ENCODE data around the gene DOCK9. TPM values are rescaled to one million over a fixed set of nuclear protein-coding genes. Genes with fewer than 3 reads are reported as not detected.

The DOCK9 gene
- total RNA-seq, 4 donors from 2014 or later = 94.7 to 240 (median 150) TPM

DNA sequence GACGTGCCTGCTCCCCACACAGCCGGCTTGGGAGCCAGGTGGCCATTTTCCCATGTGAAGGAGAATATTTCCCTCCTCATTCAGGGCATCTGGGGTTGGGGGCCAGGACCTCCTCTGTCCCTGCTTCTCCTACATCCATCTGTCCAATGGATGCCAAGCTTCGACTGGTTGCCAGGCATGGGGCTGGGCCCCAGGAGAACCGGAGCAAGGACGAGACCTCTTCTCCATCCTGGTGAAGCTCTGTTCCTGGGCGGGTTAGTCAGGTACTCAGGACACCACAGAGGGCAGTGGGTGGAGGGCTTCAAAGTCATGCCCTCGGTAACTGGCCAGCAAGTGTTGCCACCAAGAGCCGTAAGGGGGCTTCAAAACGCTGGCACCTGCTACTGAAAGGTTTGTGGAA is 203.1 kb downstream of the DOCK9 start:
- Histone ChIP-seq H3K36me3 (no peaks in the 10 kb centered on the region), H3K27ac (no peak overlapping the region), H3K9me3 (no peaks in the 10 kb centered on the region), H3K27me3 (peaks cover 0 to 6% (median 0%) of the 10 kb centered on the region in 4 donors), H3K4me3 (no peak overlapping the region), H3K4me1 (no peaks in the 10 kb centered on the region)
- intact Hi-C loops (cut with DNase I) = no loop called here
- WGBS, 2 donors = 93 to 100% methylated on average over 2 to 9 of the region's 9 CpGs
- DNase-seq = no peak
- no peak for TF ChIP-seq POLR2A (IDR thresholded peaks at IDR 0.05)
- TF ChIP-seq, protein P1, sequence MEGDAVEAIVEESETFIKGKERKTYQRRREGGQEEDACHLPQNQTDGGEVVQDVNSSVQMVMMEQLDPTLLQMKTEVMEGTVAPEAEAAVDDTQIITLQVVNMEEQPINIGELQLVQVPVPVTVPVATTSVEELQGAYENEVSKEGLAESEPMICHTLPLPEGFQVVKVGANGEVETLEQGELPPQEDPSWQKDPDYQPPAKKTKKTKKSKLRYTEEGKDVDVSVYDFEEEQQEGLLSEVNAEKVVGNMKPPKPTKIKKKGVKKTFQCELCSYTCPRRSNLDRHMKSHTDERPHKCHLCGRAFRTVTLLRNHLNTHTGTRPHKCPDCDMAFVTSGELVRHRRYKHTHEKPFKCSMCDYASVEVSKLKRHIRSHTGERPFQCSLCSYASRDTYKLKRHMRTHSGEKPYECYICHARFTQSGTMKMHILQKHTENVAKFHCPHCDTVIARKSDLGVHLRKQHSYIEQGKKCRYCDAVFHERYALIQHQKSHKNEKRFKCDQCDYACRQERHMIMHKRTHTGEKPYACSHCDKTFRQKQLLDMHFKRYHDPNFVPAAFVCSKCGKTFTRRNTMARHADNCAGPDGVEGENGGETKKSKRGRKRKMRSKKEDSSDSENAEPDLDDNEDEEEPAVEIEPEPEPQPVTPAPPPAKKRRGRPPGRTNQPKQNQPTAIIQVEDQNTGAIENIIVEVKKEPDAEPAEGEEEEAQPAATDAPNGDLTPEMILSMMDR (IDR thresholded peaks at IDR 0.05) = no peak

DNA sequence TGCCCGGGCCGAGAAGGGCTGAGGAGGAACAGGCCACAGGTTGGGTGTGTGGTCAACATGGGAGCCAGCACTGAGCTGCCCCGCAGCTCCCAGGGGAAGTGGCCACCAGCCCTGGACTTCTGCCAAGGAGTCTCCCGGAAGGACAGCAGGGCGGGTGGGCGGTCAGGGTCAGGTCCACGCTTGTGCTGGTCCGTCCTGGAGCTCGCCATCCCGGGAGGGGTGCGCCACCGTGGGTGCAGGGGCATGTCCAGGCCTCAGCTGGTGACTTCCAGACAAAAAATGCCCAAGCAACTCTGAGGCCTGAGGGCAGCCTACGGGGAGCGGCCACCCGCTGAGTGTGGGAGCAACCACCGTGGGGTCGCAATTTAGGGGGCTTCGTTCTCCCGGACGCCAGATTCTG is 203.9 kb downstream of the DOCK9 start:
- 84 to 91% methylated on average over 8 to 11 of the region's 20 CpGs for WGBS, 2 donors
- TF ChIP-seq POLR2A (IDR thresholded peaks at IDR 0.05) = no peak
- TF ChIP-seq, protein P1 (IDR thresholded peaks at IDR 0.05) = no peak
- Histone ChIP-seq H3K4me1 (no peaks in the 10 kb centered on the region), H3K9me3 (no peaks in the 10 kb centered on the region), H3K27me3 (peaks cover 0 to under 1% (median 0%) of the 10 kb centered on the region in 4 donors), H3K4me3 (no peak overlapping the region), H3K36me3 (no peaks in the 10 kb centered on the region), H3K27ac (no peak overlapping the region)
- intact Hi-C loops (cut with DNase I) = no loop called here
- no peak for DNase-seq

DNA sequence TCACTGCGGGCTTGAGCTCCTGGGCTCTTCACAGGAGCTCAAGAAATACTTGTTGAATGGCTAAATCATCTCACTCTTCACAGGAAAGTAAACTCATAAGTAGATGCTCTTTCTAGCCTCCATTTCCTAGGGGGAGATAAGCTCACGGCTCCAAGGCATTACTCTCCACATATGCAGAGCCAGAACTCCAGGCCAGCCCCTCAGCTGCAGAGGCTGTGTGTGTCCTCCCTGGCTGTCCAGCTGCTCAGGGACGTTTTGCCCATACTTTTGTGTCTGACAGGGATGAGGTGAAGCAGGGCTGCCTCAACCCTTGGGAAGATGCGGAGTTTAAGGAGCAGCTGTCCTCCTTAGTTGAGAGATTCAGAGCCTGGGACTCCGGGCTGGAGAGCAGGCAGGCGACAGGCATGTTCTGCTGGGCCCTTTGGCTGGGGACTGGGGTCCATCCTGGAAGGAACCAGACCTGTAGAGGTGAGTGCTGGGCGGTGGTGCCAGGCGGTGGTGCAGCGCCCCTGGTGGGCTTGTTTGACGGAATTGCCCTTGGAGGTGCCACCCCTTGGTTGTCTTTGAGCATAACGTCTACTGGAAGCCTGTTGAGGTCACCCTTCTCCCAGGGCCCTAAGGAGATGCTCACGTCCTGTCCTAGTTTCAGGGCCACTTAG is 204.9 kb downstream of the DOCK9 start:
- H3K27me3 ChIP-seq = no peaks in the 10 kb centered on the region
- no peaks in the 10 kb centered on the region for H3K9me3 ChIP-seq
- no peak for DNase-seq
- intact Hi-C loops (cut with DNase I) = no loop called here
- H3K36me3 ChIP-seq = no peaks in the 10 kb centered on the region
- no peak overlapping the region for H3K4me3 ChIP-seq
- no peaks in the 10 kb centered on the region for H3K4me1 ChIP-seq
- no peak overlapping the region for H3K27ac ChIP-seq
- TF ChIP-seq, protein P1 (IDR thresholded peaks at IDR 0.05) = no peak
- no peak for TF ChIP-seq POLR2A (IDR thresholded peaks at IDR 0.05)
- 84% methylated on average over 8 of the region's 12 CpGs for WGBS, 2 donors

DNA sequence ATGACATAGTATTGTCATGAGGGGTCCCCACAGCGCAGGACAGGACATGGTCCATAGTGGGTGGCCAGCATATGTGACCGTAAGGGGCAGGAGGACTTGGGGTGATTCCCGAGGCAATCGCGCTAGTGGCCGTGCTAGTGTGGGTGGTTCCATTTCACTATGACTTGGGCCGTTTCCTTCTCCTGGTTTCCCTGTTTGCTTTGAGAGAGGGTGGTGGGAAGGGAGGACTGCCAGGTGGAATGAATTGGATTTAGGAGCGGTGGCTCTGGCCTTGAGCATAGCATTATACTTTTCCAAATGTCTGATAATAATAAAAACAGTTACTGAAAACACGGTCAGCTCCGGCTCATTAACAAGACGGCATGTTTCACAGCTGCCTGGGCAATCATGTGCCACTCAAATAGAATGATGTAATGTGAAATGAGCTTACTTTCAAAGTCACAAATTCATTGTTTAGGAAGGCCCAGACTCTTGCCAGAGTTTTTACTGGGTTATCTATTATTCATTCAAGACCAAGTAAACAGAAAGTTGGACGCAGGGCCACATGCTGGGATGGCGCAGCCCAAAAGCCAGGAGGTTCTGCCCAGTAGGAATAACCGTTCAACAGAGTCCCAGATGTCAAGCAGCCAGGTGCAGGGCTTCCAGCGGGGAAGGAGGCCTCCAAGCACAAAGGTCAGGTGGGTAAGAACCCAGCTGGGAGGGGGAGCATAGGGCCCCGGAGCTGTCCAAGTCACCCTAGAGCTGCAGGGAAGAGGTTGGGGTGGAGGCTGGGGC is 205.8 kb downstream of the DOCK9 start:
- no peak for DNase-seq
- H3K9me3 ChIP-seq = no peaks in the 10 kb centered on the region
- H3K36me3 ChIP-seq = no peaks in the 10 kb centered on the region
- no peak overlapping the region for H3K4me3 ChIP-seq
- TF ChIP-seq, protein P1 (IDR thresholded peaks at IDR 0.05) = no peak
- no peak for TF ChIP-seq POLR2A (IDR thresholded peaks at IDR 0.05)
- WGBS, 2 donors = 72 to 75% methylated on average over 16 of the region's 16 CpGs
- peaks cover 0 to 8% (median 0%) of the 10 kb centered on the region in 4 donors for H3K27me3 ChIP-seq
- no peak overlapping the region for H3K27ac ChIP-seq
- no peaks in the 10 kb centered on the region for H3K4me1 ChIP-seq
- intact Hi-C loops (cut with DNase I) = no loop called here

DNA sequence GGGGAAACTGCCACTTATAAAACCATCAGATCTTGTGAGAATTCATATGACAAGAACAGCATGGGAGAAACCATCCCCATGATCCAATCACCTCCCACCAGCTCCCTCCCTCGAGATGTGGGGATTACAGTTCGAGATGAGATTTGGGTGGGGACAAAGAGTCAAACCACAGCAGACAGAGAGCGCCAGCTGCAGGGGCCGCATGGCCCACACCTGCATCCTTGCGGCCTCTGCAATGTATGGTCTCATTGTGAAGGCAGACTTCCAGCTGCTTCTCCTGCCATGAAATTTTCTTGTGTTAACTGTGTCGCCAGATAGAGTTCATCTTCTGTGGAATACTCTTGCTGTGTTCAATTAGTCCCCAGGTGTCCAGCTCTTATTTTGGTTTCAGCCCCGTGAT is 208.1 kb downstream of the DOCK9 start:
- intact Hi-C loops (cut with DNase I) = no loop called here
- Histone ChIP-seq H3K27ac (no peak overlapping the region), H3K4me1 (no peaks in the 10 kb centered on the region), H3K27me3 (peaks cover 0 to 18% (median 0%) of the 10 kb centered on the region in 4 donors), H3K4me3 (no peak overlapping the region), H3K9me3 (no peaks in the 10 kb centered on the region), H3K36me3 (no peaks in the 10 kb centered on the region)
- TF ChIP-seq POLR2A (IDR thresholded peaks at IDR 0.05) = no peak
- TF ChIP-seq, protein P1 (IDR thresholded peaks at IDR 0.05) = no peak
- 64 to 75% methylated on average over 7 of the region's 7 CpGs for WGBS, 2 donors
- DNase-seq = no peak

Measured in esophagus squamous epithelium (tissue), 5 donors.